HUES6 (cell line): ENCODE results near the gene GNG4.

Source experiments
- H3K27ac ChIP-seq: 2 replicates; pipeline ENCODE4 v1.7.0; 2013; ENCODE audit warnings: low read depth, mild to moderate bottlenecking, low read length, inconsistent platforms
- H3K27me3 ChIP-seq: 2 replicates; pipeline ENCODE4 v1.6.1; 2013; ENCODE audit warnings: low read length; ENCODE audit not compliant: control insufficient read depth, insufficient read depth
- H3K36me3 ChIP-seq: 2 replicates; pipeline ENCODE4 v1.6.1; 2013; ENCODE audit warnings: low read length; ENCODE audit not compliant: control insufficient read depth, insufficient read depth
- H3K4me1 ChIP-seq: 2 replicates; pipeline ENCODE4 v1.6.1; 2013; ENCODE audit warnings: low read length; ENCODE audit not compliant: control insufficient read depth, insufficient read depth
- H3K4me3 ChIP-seq: 2 replicates; pipeline ENCODE4 v1.5.1; 2013; ENCODE audit warnings: low read depth, low read length
- H3K9ac ChIP-seq: one replicate; pipeline ENCODE4 v1.6.1; 2013; ENCODE audit warnings: mild to moderate bottlenecking, low read length
- H3K9me3 ChIP-seq: 2 replicates; pipeline ENCODE4 v1.6.1; 2013; ENCODE audit warnings: low read depth, low read length; ENCODE audit not compliant: control insufficient read depth, insufficient read depth

The GNG4 gene

GRCh38 chr1:235527196-235527814, 122.3 kb downstream of the GNG4 start:
- H3K36me3 ChIP-seq, result no peaks in the 10 kb centered on the region
- H3K9me3 ChIP-seq, result no peaks in the 10 kb centered on the region
- H3K27me3 ChIP-seq, result no peaks in the 10 kb centered on the region
- no peak overlapping the region for H3K4me3 ChIP-seq
- H3K4me1 ChIP-seq, result no peaks in the 10 kb centered on the region
- H3K9ac ChIP-seq, result no peak overlapping the region
- H3K27ac ChIP-seq, result no peak overlapping the region

DNA sequence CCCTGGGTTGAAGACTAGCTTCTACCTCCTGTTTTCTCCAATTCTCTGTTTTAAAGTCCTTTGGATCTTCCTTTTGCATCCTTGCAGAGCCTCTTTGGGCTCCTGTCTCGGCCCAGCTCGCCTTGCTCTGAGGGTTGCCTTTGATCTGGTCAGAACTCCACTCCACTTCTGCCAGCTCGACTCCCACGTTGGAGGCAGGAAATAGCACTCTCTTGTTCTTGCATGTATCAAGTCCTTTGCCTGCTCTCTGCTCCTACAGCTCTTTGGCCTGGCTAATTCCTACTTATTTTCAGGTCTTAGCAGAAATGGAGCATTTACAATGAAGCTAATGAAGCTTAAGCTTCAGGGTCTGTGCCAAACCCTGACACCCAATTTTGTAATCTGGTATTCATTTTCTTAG, 124.3 kb downstream of the GNG4 start:
- no peaks in the 10 kb centered on the region for H3K36me3 ChIP-seq
- H3K4me3 ChIP-seq, result no peak overlapping the region
- H3K27ac ChIP-seq, result no peak overlapping the region
- no peaks in the 10 kb centered on the region for H3K4me1 ChIP-seq
- no peaks in the 10 kb centered on the region for H3K9me3 ChIP-seq
- no peak overlapping the region for H3K9ac ChIP-seq
- no peaks in the 10 kb centered on the region for H3K27me3 ChIP-seq

DNA sequence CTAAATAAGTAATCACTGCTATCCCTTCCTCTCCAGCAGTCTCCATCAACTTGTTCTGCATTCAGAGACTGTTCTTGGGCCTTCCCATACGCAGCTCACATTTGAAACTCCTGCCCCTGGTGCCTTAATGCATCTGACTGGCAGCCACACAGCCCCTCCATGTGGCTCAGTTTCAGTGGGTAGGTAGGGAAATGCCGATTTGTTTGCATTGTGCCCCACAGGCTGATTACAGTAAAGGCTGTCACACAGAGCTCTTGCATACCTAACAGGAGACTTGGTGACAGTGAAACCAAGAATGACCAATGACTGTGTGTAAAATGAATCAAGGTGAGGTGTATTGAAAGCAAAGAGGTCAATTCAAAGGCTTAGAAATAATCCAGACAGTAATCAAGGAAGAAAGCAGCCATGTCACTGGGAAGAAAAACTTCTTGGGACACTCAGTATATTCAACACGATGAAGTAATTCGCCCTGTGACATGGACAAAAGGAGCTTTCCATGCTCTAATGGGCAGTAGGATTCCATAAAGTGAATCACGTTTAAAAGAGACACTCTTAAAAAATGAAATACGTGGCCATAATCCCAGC, 132.6 kb downstream of the GNG4 start:
- Histone ChIP-seq H3K27me3 (no peaks in the 10 kb centered on the region), H3K4me1 (no peaks in the 10 kb centered on the region), H3K9me3 (no peaks in the 10 kb centered on the region), H3K4me3 (no peak overlapping the region), H3K9ac (no peak overlapping the region), H3K36me3 (no peaks in the 10 kb centered on the region), H3K27ac (no peak overlapping the region)

- H3K27me3 ChIP-seq, result no peaks in the 10 kb centered on the region
- H3K27ac ChIP-seq, result no peak overlapping the region
- no peak overlapping the region for H3K9ac ChIP-seq
- H3K36me3 ChIP-seq, result no peaks in the 10 kb centered on the region
- H3K9me3 ChIP-seq, result no peaks in the 10 kb centered on the region
- H3K4me1 ChIP-seq, result no peaks in the 10 kb centered on the region
- H3K4me3 ChIP-seq, result no peak overlapping the region
Observed at GRCh38 chr1:235515844-235516512, 133.6 kb downstream of the GNG4 start.

- Histone ChIP-seq H3K9me3 (no peaks in the 10 kb centered on the region), H3K36me3 (no peaks in the 10 kb centered on the region), H3K4me1 (no peaks in the 10 kb centered on the region), H3K4me3 (no peak overlapping the region), H3K27ac (no peak overlapping the region), H3K9ac (no peak overlapping the region), H3K27me3 (no peaks in the 10 kb centered on the region)
Observed at GRCh38 chr1:235513495-235514366, 135.9 kb downstream of the GNG4 start.

DNA sequence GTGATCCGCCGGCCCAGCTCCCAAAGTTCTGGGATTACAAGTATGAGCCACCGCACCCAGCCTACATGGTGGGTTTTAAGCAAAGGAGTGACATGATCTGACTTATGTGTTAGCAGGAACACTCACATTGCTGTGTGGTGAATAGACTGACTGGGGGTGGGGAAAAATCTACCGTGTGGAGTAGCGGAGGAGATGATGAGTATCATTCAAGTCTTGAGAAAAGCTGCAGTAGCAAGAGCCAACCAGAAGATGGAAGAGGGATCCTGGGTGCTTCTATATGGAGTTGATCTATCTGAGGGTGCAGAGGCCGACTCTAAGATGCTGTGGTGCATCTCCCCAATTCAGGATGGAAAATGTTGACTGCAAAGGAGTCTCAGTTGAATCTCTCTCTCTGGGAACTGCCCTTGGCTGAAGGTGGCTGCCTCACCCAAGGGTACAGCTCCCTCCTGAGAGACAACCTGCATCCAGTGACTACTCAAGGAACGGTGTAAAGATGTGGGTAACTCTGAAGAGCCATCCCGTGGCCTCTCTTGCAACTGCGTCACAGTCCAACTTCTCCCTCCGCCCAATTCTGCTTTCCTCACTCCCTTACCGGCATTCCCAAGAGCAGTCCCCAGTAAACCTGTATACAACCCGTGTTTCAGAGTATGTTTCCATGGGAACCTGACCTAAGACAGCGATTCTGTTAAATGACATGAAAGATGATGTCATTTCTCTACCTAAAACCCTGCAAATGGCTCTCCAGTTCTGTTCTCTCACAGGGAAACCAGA, 137.9 kb downstream of the GNG4 start:
- H3K9me3 ChIP-seq, result no peaks in the 10 kb centered on the region
- no peaks in the 10 kb centered on the region for H3K4me1 ChIP-seq
- H3K27ac ChIP-seq, result no peak overlapping the region
- no peak overlapping the region for H3K9ac ChIP-seq
- H3K27me3 ChIP-seq, result no peaks in the 10 kb centered on the region
- H3K4me3 ChIP-seq, result no peak overlapping the region
- no peaks in the 10 kb centered on the region for H3K36me3 ChIP-seq

- H3K27ac ChIP-seq, result no peak overlapping the region
- H3K9ac ChIP-seq, result no peak overlapping the region
- H3K4me1 ChIP-seq, result no peaks in the 10 kb centered on the region
- H3K36me3 ChIP-seq, result no peaks in the 10 kb centered on the region
- H3K4me3 ChIP-seq, result no peak overlapping the region
- H3K27me3 ChIP-seq, result no peaks in the 10 kb centered on the region
- no peaks in the 10 kb centered on the region for H3K9me3 ChIP-seq
Observed at GRCh38 chr1:235510823-235511222, 138.8 kb downstream of the GNG4 start.

DNA sequence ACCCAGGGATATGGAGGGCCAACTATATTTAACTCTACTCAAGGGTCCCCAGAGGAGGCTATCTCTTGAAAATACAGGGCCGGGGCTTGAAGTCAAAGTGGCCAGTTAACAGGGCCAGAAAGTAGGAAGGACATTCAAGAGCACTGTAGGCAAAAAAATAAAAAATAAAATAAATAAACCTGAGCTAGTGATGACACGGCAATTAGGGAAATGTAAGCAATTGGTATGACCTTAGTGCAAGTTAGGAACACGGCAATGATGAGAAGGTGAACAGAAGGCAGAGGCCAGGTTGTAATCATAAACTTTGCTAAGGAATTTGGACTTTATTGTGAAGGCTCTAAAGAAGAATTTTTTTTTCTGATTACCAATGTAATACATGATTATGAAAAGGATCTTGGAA, 142.0 kb downstream of the GNG4 start:
- Histone ChIP-seq H3K27ac (no peak overlapping the region), H3K9me3 (no peaks in the 10 kb centered on the region), H3K27me3 (no peaks in the 10 kb centered on the region), H3K4me1 (peaks cover 4% of the 10 kb centered on the region; the same call in 1 of the 2 replicates), H3K36me3 (no peaks in the 10 kb centered on the region), H3K4me3 (no peak overlapping the region), H3K9ac (no peak overlapping the region)

DNA sequence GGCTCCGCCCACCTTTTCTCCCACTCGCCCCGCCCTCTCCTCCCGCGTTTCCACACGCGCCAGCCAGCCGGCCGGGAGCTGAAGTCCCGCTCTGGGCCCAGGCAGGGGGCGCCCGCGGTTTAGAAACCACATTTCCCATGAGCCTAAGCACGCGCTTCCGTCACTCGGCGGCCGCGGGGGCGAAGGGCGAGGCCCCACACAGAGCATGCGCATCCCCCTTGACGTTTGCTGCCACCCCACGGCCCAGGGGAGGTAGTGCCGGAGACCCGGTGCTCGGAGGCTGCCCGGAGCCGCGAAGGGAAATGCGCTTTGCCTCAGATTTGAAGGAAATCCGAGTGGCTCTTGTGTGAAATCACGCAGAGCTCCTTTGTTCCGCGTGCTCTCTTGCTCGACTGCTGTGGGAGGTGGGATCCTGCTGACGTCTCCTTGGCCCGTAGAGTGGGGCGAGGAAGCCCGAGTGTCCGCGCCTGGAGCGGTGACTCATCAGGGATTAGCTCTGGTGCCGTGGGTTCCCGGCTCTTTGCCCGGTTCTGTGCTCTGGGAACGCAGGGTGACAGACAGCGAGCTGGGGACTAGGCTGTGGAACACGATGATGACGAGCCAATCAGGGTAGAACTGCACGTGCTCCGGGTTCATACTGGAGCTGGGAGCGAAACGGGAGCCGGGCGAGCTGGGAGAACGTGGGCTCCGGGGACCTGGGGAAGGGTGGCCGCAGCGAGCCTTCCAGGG, 144.9 kb downstream of the GNG4 start:
- Histone ChIP-seq H3K27me3 (no peaks in the 10 kb centered on the region), H3K36me3 (no peaks in the 10 kb centered on the region), H3K9ac (peak overlapping the region; percentile 89), H3K4me3 (peak overlapping the region; percentile 70), H3K4me1 (peaks cover 17% of the 10 kb centered on the region), H3K9me3 (no peaks in the 10 kb centered on the region), H3K27ac (peak overlapping the region; percentile 46)

DNA sequence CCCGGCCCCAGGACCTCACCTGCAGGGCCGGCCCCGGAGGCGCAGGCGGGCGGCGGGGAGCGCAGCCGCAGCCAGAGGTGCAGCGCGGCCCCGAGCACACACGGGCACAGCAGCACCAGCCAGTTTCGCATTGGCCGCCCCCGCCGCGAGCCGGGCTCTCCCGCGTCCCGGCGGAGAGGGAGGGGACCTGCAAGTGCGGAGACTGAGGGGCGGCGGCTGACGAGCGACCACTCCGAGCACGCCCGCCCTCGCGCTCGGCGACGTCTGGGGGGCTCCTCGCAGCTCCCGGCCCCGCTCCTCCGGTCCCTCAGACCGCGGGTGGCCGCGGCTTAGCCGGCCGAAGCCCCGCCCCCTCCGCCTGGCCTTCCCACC, 145.5 kb downstream of the GNG4 start, which contains the start of gene B3GALNT2:
B3GALNT2 (minus strand) TSS at position 331 of the 372 bp plus-strand sequence; CDS start at position 131, 200 bp downstream.
- Histone ChIP-seq H3K4me3 (peak within 1 kb of the TSS; percentile 70), H3K36me3 (no peaks in the 10 kb centered on the region), H3K9me3 (no peaks in the 10 kb centered on the region), H3K4me1 (peaks cover 17% of the 10 kb centered on the region), H3K9ac (peak within 1 kb of the TSS; percentile 89), H3K27ac (peak within 1 kb of the TSS; percentile 46), H3K27me3 (no peaks in the 10 kb centered on the region)
